Islet of Langerhans (tissue), 1 donor: ENCODE data around the gene PPM1E.
A peak's percentile ranks its signal among the peaks of the same experiment; 100 is the strongest.
"Not testable (repeated sequence)": the region's sequence is repeated elsewhere in the genome, so short reads cannot be mapped to it uniquely, and the experiment has no call there.

Experiments
- FAIRE-seq: peaks from one replicate; lab custom pipeline; 2011; peaks lifted over from hg19 to GRCh38; lab: Jason Lieb, UNC

Gene PPM1E

DNA sequence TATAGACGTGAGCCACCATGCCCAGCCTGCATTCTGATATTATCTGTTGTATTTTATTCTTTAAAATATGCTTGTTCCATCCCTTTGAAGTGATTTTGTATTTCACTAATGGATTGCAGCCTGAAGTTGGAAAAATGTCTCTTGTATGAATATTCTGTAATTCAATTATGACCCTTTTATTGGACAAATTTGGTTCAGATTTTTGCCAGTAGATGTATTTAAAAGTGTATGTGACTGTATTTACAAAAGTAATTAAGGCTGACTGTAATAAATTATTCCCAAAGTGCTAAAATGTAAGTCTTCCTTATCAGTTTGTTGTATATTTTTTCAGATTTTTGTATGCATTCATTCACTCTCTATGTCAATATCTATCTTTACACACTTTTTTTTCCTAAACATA lies 23.8 kb downstream of the PPM1E start:
- no peak for FAIRE-seq

DNA sequence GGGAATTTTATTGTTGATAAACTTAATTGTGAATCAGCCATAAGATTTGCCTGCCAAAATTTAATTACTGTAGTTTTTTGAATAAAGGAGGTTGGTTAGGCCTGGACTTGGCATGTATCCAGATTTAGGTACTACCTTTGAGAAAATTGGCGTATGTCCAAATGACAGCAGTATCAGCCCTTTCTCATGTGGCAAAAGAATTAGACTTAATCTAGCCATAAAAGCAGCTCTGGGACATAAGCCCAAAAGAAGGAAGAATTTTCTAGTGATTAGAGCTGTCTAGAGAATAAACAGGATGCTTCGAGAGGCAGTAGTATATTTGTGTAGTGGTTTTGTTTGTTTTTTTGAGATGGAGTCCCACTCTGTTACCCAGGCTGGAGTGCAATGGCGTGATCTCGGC lies 27.7 kb downstream of the PPM1E start:
- FAIRE-seq: no peak

DNA sequence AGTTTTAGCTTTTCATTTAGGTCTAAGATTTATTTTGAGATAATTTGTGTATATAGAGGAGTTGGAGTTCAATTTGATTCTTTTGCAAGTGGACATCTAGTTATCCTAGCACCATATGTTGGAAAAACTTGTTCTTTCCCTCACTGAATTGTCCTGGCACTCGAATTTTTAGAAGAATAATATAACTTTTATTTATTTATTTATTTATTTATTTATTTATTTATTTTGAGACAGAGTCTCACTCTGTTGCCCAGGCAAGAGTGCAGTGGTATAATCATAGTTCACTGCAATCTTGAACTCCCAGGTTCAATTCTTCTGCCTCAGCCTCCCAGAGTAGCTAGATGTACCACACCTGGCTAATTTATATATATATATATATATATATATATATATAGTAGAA lies 29.4 kb downstream of the PPM1E start:
- no peak for FAIRE-seq

GRCh38 chr17:58786586-58787295 lies 31.1 kb downstream of the PPM1E start:
- no peak for FAIRE-seq

DNA sequence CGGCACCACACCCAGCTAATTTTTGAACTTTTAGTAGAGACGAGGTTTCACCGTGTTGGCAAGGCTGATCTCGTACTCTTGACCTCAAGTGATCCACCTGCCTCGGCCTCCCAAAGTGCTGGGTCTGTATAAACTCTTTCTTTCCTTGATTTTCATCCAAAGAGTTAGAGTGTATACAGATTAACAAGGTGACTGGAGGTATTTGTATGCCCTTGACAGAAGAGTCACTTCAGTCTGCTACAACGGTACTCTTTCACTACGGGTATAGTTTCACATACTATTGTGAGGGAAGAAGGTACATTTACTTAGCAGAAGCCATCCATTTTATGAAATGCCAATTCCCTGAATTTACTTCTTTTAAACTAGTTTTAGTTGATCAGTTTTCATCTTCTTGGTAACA lies 32.5 kb downstream of the PPM1E start:
- no peak for FAIRE-seq

DNA sequence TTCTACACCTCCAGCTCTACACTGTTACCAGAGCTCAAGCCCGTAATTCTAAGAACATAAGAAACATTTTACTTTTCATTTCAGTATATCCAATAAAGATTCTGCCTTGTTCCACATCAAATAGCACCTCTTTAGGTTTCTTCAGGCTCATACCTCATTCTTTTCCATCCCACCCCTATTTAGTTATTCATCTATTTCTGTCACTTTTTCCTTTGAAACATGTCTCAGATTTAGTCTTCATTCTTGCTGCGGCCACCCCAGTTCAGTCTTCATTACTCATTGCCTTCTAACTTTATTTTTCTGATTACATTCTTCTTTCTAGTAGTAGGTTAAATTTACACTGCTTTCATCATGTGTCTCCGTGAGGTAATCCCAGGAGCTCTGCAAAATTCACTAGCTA lies 33.5 kb downstream of the PPM1E start:
- FAIRE-seq: no peak

DNA sequence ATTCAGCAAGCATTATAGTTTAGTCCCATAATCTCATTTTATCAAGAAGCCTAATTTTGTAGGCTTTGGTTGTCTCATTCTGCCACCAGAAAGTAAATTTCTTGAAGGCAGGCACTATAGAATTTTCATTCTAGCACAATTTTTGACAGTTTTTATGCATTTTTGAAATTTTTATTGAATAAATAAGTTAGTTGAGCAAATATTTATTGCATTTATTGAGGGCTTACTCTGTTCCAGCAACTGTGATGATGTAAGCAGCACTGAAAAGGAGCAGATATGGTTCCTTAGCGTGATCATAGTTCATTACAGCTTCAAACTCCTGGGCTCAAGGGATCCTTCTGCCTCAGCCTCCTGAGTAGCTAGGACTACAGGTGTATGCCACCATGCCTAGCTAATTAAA lies 34.2 kb downstream of the PPM1E start:
- no peak for FAIRE-seq

GRCh38 chr17:58794508-58794907 lies 38.9 kb downstream of the PPM1E start:
- FAIRE-seq: not testable (repeated sequence)

DNA sequence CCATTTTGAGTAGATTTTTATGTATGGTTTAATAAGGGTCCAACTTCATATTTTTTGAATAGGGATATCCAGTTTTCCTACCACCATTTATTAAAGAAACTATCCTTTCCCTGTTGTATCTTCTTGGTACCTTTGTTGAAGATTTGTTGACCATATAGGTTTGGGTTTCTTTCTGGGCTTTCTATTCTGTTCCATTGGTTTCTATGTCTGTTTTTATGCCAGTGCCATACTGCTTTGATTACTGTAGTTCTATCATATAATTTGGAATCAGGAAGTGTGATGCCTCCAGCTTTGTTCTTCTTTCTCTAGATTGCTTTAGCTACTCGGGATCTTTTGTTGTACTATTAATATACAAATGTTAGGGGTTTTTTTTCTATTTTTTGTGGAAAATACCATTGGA lies 46.5 kb downstream of the PPM1E start:
- no peak for FAIRE-seq

GRCh38 chr17:58806046-58806445 lies 50.4 kb downstream of the PPM1E start:
- FAIRE-seq: peak; percentile 13

GRCh38 chr17:58808609-58809563 lies 53.2 kb downstream of the PPM1E start:
- FAIRE-seq: no peak

GRCh38 chr17:58809564-58809936 lies 53.9 kb downstream of the PPM1E start:
- FAIRE-seq: no peak

GRCh38 chr17:58811290-58811689 lies 55.6 kb downstream of the PPM1E start:
- FAIRE-seq: no peak

DNA sequence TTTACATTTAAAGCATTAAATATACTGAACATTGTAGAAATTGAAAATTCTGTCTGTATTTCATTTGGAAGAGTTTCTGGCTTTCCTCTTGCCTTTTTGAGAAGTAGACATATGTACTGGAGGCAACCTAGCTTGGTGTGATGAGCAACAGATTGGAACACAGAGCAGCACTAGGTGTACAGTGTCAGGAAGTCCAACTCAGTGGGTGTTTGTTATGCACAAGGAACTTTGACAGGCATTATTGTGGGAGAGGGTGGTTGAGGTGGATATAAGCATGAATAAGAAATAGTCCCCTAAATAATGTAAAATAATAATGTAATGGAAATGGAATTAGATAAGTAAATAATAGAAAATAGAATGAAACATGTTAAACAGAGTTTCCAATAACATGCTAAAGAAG lies 58.1 kb downstream of the PPM1E start:
- no peak for FAIRE-seq

GRCh38 chr17:58818654-58819053 lies 63.0 kb downstream of the PPM1E start:
- FAIRE-seq: no peak

- no peak for FAIRE-seq
Measured at GRCh38 chr17:58822148-58823050, 66.7 kb downstream of the PPM1E start.

GRCh38 chr17:58823051-58823525 lies 67.4 kb downstream of the PPM1E start:
- no peak for FAIRE-seq

DNA sequence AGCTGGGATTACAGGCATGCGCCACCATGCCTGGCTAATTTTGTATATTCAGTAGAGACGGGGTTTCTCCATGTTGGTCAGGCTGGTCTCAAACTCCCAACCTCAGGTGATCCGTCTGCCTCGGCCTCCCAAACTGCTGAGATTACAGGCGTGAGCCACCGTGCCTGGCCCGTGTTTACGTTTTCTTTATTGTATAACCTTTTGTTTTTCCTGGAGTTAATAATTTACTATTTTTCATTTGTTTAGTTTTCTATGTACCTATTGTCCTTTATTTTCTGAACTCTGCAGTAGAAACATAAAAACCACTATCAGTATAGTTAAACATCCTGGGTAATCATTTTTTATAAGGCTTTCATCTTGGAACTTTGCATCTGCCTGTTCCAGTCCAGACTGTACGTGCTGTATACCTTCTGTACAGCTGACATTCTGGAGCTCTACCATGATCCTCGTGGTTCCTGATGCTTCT lies 73.6 kb downstream of the PPM1E start:
- no peak for FAIRE-seq

GRCh38 chr17:58831780-58832179 lies 76.1 kb downstream of the PPM1E start:
- no peak for FAIRE-seq

GRCh38 chr17:58832514-58832913 lies 76.9 kb downstream of the PPM1E start:
- FAIRE-seq: no peak

DNA sequence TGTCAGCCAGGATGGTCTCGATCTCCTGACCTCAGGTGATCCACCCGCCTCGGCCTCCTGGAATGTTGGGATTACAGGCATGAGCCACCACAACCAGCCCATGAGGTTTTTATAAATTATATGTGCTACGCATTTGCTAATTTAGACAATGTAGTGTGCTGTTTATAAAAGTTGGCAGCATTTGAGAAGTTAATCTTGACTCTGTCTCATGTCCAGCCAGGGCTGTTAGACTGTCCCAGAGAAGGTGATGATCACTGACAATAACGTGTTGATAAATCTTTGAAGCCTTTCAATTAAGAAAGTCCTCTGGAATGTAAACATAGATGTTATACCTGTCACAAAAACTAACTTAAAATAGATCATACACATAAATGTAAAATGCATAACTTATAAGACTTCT lies 82.0 kb downstream of the PPM1E start:
- FAIRE-seq: no peak
